ENCODE results near the gene TCF7L1. TPM values are rescaled to one million over a fixed set of nuclear protein-coding genes. Genes with fewer than 3 reads are reported as not detected.

TCF7L1 gene
- total RNA-seq, 2 experiments from 2014 or later = not detected

- Histone ChIP-seq H3K27ac (ENCODE audit: low read depth, low read length, poor library complexity, severe bottlenecking) (no peak overlapping the region), H4K20me1 (ENCODE audit: insufficient read depth, low read length) (no peaks in the 10 kb centered on the region), H3K36me3 (ENCODE audit: insufficient read depth, low read length) (no peaks in the 10 kb centered on the region), H3K4me1 (ENCODE audit: insufficient read depth, low read length, poor library complexity, severe bottlenecking) (no peaks in the 10 kb centered on the region), H3K4me2 (ENCODE audit: low read length) (no peak overlapping the region), H3K79me2 (ENCODE audit: insufficient read depth, low read depth, low read length) (no peaks in the 10 kb centered on the region), H3K9me2 (ENCODE audit: insufficient read depth, low read length) (no peaks in the 10 kb centered on the region), H3K4me3 (ENCODE audit: low read depth, low read length, poor library complexity, severe bottlenecking) (no peak overlapping the region), H2AFZ (ENCODE audit: low read length) (no peak overlapping the region), H3K9me3 (ENCODE audit: low read length) (no peaks in the 10 kb centered on the region)
- ChIA-PET CTCF (ENCODE audit: unreplicated experiment) (no interaction called here), POLR2A (no interaction called here)
- no TSS peak for BruUV-seq (replicated peaks)
- intact Hi-C loops (cut with micrococcal nuclease; ENCODE audit: unreplicated experiment) = no loop called here
- TF ChIP-seq EZH2phosphoT487 (IDR thresholded peaks at IDR 0.05; ENCODE audit: borderline replicate concordance, low read depth, low read length) (no peak), CTCF (conservative IDR thresholded peaks at IDR 0.05; ENCODE audit: low read length) (no peak)
- DNase-seq (ENCODE audit: low spot score) = no peak
Measured at GRCh38 chr2:85254540-85255300, 121.5 kb downstream of the TCF7L1 start.

GRCh38 chr2:85255456-85255812 is 122.2 kb downstream of the TCF7L1 start:
- Histone ChIP-seq H3K79me2 (ENCODE audit: insufficient read depth, low read depth, low read length) (no peaks in the 10 kb centered on the region), H3K9me2 (ENCODE audit: insufficient read depth, low read length) (no peaks in the 10 kb centered on the region), H3K9me3 (ENCODE audit: low read length) (no peaks in the 10 kb centered on the region), H3K4me3 (ENCODE audit: low read depth, low read length, poor library complexity, severe bottlenecking) (no peak overlapping the region), H4K20me1 (ENCODE audit: insufficient read depth, low read length) (no peaks in the 10 kb centered on the region), H3K36me3 (ENCODE audit: insufficient read depth, low read length) (no peaks in the 10 kb centered on the region), H3K27ac (ENCODE audit: low read depth, low read length, poor library complexity, severe bottlenecking) (no peak overlapping the region), H3K4me2 (ENCODE audit: low read length) (no peak overlapping the region), H3K4me1 (ENCODE audit: insufficient read depth, low read length, poor library complexity, severe bottlenecking) (no peaks in the 10 kb centered on the region), H2AFZ (ENCODE audit: low read length) (no peak overlapping the region)
- intact Hi-C loops (cut with micrococcal nuclease; ENCODE audit: unreplicated experiment) = no loop called here
- DNase-seq (ENCODE audit: low spot score) = peak; percentile 4
- POLR2A ChIA-PET = no interaction called here
- CTCF ChIA-PET (ENCODE audit: unreplicated experiment) = no interaction called here
- TF ChIP-seq CTCF (conservative IDR thresholded peaks at IDR 0.05; ENCODE audit: low read length) (no peak), EZH2phosphoT487 (IDR thresholded peaks at IDR 0.05; ENCODE audit: borderline replicate concordance, low read depth, low read length) (no peak)
- BruUV-seq (replicated peaks) = no TSS peak

GRCh38 chr2:85255813-85256594 is 122.8 kb downstream of the TCF7L1 start:
- intact Hi-C loops (cut with micrococcal nuclease; ENCODE audit: unreplicated experiment) = no loop called here
- no peak for DNase-seq (ENCODE audit: low spot score)
- no peaks in the 10 kb centered on the region for H4K20me1 ChIP-seq (ENCODE audit: insufficient read depth, low read length)
- H3K4me3 ChIP-seq (ENCODE audit: low read depth, low read length, poor library complexity, severe bottlenecking) = no peak overlapping the region
- H3K9me2 ChIP-seq (ENCODE audit: insufficient read depth, low read length) = no peaks in the 10 kb centered on the region
- H3K4me2 ChIP-seq (ENCODE audit: low read length) = no peak overlapping the region
- BruUV-seq (replicated peaks) = no TSS peak
- POLR2A ChIA-PET = interaction anchor here (0.6 kb wide), 1 partner anchor 261 kb away, joined by 3 read pairs; no protein-coding TSS in a partner anchor
- no peaks in the 10 kb centered on the region for H3K79me2 ChIP-seq (ENCODE audit: insufficient read depth, low read depth, low read length)
- no peak overlapping the region for H3K27ac ChIP-seq (ENCODE audit: low read depth, low read length, poor library complexity, severe bottlenecking)
- H3K4me1 ChIP-seq (ENCODE audit: insufficient read depth, low read length, poor library complexity, severe bottlenecking) = no peaks in the 10 kb centered on the region
- CTCF ChIA-PET (ENCODE audit: unreplicated experiment) = no interaction called here
- H2AFZ ChIP-seq (ENCODE audit: low read length) = no peak overlapping the region
- no peaks in the 10 kb centered on the region for H3K9me3 ChIP-seq (ENCODE audit: low read length)
- H3K36me3 ChIP-seq (ENCODE audit: insufficient read depth, low read length) = no peaks in the 10 kb centered on the region
- TF ChIP-seq CTCF (conservative IDR thresholded peaks at IDR 0.05; ENCODE audit: low read length) = no peak
- TF ChIP-seq EZH2phosphoT487 (IDR thresholded peaks at IDR 0.05; ENCODE audit: borderline replicate concordance, low read depth, low read length) = no peak

All from OCI-LY7 (cell line).